AG09319 (cell line): ENCODE results near the gene SIGLEC14.
A peak's percentile ranks its signal among the peaks of the same experiment; 100 is the strongest.

ENCODE experiments used
- DNase-seq: peaks from one replicate; pipeline ENCODE4 v3.0.0-alpha.2; 2010; ENCODE audit warnings: low read depth; ENCODE audit errors: extremely low read depth
- CTCF ChIP-seq: IDR thresholded peaks from 2 replicates; pipeline ENCODE4 v1.5.1; 2011; ENCODE audit warnings: low read depth, mild to moderate bottlenecking, inconsistent platforms, low read length, moderate library complexity

Gene SIGLEC14

DNA sequence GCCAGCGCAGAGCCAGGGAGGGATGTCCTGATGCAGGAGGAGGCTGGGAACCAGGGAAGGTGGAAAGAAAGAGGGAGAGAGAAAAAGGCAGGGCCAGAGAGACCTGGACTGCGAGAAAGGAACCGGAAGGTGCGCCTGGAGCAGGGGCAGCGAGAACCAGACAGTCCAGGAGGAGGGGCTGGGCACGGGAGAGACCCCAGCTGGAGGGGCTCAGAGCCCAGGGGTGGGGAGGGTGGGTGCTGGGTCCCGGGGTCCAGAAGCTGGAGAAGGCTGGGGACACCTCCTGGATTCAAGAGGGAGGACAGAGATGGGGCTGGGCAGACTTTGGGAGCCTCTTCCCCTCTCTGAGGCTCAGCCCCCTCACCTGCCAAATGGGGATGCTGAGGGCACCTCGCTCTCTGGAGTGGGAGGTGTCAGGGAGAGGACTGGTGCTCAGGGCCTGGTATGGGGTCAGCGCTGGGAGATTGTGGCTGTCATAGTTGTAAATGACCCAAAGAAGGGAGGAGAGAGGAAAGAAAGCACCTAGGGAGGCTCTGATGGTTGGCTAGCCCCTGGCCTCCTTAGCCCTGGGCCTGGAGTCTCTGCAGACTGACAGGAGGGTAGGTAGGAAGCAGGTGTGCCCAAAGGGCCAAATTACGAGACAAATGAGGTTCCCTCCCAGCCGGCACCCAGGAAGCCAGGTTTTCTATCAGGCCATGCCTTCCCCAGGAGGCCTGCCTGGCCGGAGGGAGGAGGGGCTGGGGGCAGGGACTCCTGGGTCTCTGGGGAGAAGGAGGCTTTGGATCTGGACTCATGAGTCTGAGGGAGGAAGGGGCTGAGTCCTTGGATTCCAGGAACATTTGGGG lies 45.2 kb upstream of the SIGLEC14 start:
- no peak for TF ChIP-seq CTCF
- DNase-seq, result no peak

- TF ChIP-seq CTCF, result no peak
- no peak for DNase-seq
These were observed 44.5 kb upstream of the SIGLEC14 start for GRCh38 chr19:51691074-51691583.

DNA sequence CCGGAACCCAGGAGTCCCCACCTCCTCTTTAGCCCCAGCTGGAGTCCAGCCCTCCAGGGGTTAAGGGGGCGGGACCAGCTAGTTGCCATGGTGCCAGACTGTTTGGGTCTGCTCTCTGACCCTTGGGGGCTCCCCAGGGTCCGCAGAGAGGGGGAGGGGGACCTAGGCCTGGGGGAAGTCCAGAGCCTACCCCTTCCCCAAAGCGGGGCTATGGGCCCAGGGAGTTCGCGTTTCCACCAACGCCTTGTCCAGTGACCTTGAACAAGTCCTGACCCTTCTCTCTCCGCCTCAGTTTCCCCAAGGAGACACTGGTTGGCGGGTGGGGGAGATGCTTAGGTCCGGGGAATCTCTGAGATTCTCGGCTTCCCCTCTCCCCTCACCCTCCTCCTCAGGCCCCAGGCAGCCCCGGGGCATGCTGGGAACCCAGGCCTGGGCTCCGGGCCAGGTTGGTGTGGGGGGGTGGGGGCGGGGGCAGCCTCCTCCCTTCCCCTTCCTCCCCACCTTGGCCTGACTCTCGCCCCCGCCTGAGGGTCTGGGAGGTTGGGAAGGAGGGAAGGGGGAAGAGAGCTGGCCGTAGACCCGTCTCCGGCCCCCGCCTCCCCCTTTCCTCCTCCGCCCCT lies 43.9 kb upstream of the SIGLEC14 start:
- DNase-seq, result no peak
- no peak for TF ChIP-seq CTCF

- no peak for DNase-seq
- no peak for TF ChIP-seq CTCF
These were observed 43.3 kb upstream of the SIGLEC14 start for GRCh38 chr19:51689751-51690453.

DNA sequence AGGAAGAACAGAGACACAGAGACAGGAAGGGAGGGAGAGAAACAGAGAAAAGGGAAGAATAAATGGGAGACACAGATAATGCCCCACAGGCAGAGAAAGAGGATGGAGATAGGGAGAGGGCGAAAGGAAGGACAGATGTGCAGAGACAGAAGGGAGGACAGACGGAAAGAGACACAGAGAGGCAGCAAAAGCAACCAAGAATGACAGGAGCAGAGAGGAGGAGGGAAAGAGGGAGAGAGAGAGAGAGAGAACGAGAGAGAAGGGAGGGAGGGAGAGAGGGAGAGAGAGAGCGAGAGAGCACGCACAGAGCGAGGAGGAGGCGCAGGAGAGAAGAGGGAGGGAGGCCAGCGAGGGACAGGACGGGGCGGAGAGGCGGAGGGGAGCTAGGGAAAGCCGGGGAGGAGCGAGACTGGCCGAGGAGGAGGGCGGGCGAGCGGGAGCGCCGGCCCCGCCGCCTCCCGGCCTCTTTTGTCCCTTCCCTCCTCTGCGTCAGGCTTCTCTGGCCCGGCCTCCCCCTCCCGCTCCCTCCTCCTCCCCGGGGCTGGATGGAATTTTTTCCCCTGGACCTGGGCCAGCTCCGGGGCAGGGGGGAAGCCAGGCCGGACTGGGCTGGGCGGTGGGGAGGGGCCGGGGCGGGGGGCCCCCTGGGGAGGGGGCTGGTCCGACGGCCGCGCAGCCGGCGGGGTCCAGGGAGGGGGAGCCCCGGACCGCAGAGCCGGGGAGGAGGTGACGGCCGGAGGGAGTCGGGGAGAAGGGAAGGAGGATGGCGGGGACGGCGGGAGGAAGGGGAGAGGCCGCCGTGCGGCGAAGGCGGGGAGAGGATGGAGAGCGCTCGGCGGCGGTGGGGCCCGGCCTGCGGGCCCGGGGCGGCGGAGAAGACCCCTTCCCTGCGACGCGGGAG lies 42.3 kb upstream of the SIGLEC14 start:
- no peak for TF ChIP-seq CTCF
- DNase-seq, result peak; percentile 97

DNA sequence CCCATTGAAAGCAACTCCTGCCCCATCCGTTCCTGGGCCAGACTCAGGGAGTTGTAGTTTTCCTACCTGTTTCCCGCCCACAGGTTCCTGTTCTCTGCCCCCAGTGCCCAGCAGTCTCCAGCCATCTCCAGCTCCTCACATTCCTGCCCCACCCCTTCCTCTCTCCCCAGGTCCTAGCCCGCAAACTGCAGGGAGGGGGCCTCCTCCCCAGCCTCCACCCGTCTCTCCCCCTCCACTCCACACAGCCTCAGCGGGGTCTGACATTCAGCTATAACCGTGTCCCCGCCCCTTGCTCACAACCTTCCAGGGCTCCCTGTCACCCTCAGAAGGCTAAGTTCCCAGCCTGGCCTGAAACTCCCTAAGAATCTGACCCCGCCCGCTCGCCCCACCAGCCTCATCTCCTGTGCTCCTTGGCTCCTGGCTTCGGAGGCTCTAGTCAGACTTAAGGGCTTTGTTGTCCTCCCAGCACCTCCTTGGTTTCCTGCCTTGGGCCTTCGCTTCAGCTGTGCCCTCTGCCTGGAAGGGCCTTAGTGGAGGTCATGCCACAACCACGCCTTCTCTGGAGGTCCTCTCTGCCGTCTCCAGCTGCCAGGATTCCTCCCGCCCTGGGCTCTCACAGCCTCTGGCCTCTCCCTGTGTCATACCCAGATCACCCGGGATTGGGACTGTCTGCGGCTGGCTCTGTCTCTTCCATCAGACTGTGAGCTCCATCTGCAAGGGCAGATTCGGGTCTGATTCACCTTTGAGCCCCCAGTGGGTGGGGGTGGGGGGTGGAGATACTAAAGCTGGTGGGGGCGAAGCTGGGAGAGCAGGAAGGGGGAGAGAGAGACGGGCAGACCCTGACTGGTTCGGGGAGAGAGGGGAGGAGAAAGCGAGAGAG lies 41.4 kb upstream of the SIGLEC14 start:
- DNase-seq, result no peak
- no peak for TF ChIP-seq CTCF
